Endothelial cell of umbilical vein (primary cell): Measurements from ENCODE around the gene R3HDM2. TPM values are rescaled to one million over a fixed set of nuclear protein-coding genes. Genes with fewer than 3 reads are reported as not detected.

Experiments used
- BruUV-seq: library from RNA; stranded (reverse); fragments of 400-500 nt; replicated peaks from 2 replicates; lab custom pipeline; 2021; lab: Mats Ljungman, UMichigan
- CTCF ChIA-PET: fragments of 300-600, 350-600 bp; sonication (Branson Sonifier 250); formaldehyde crosslinking; loops from one replicate; lab custom pipeline; 2021; ENCODE audit warnings: antibody characterized with exemption, inconsistent platforms; lab: Charles Lee
- POLR2A ChIA-PET: fragments of 300-600, 350-600 bp; sonication (Branson Sonifier 250); formaldehyde crosslinking; loops from one replicate; lab custom pipeline; 2021; ENCODE audit warnings: antibody characterized with exemption, inconsistent platforms; lab: Charles Lee
- DNase-seq: peaks from one replicate; pipeline ENCODE4 v3.0.0-alpha.2; 2011; ENCODE audit warnings: low read depth, low spot score
- FAIRE-seq: peaks from 2 replicates; lab custom pipeline; 2011; peaks lifted over from hg19 to GRCh38; lab: Jason Lieb, UNC
- H2AFZ ChIP-seq: 2 replicates; pipeline ENCODE4 v1.6.0; 2012; ENCODE audit warnings: low read depth, low read length, control low read depth, inconsistent platforms
- H3K27ac ChIP-seq: 2 replicates; pipeline ENCODE4 v1.5.1; 2011; ENCODE audit warnings: low read depth, mild to moderate bottlenecking, control low read depth, low read length, moderate library complexity; ENCODE audit not compliant: insufficient read depth
- H3K27me3 ChIP-seq, 2 experiments: 2 replicates each; pipeline versions ENCODE4 v1.6.0 to v1.6.1; 2011; ENCODE audit warnings: low read length in 2 of 2, mixed read lengths in 1 of 2; ENCODE audit not compliant: control insufficient read depth in 2 of 2, insufficient read depth in 2 of 2
- H3K36me3 ChIP-seq, 2 experiments: 2 replicates in 1 of 2; 3 replicates in 1 of 2; pipeline ENCODE4 v1.5.1; 2011; ENCODE audit warnings: low read length in 2 of 2, mild to moderate bottlenecking in 1 of 2, moderate library complexity in 1 of 2; ENCODE audit not compliant: control insufficient read depth in 2 of 2, insufficient read depth in 2 of 2; ENCODE audit errors: extremely low read depth in 1 of 2
- H3K4me1 ChIP-seq: 3 replicates; pipeline ENCODE4 v1.5.1; 2011; ENCODE audit warnings: mild to moderate bottlenecking, low read length; ENCODE audit not compliant: control insufficient read depth, insufficient read depth; ENCODE audit errors: extremely low read depth
- H3K4me2 ChIP-seq: 2 replicates; pipeline ENCODE4 v1.6.1; 2011; ENCODE audit warnings: low read length, control low read depth, mixed read lengths; ENCODE audit not compliant: insufficient read depth
- H3K4me3 ChIP-seq, 3 experiments: fragments of 200-600 bp in 1 of 3; sonication (generic), shearing (Covaris generic) in 1 of 3; replicated peaks in 1 of 3; 2 replicates each; pipeline ENCODE4 v1.5.1; 2011 to 2016; ENCODE audit warnings: control low read depth in 3 of 3, low read length in 3 of 3, mild to moderate bottlenecking in 2 of 3, inconsistent platforms in 1 of 3, low read depth in 1 of 3, moderate library complexity in 1 of 3; ENCODE audit not compliant: insufficient read depth in 1 of 3
- H3K79me2 ChIP-seq: 2 replicates; pipeline ENCODE4 v1.6.0; 2012; ENCODE audit warnings: low read length, inconsistent platforms; ENCODE audit not compliant: control insufficient read depth, insufficient read depth
- H3K9ac ChIP-seq: replicated peaks from 2 replicates; pipeline ENCODE3; 2011; ENCODE audit warnings: low read length, control low read depth; ENCODE audit not compliant: insufficient read depth; ENCODE audit errors: extremely low read depth
- H3K9me1 ChIP-seq: replicated peaks from 3 replicates; pipeline ENCODE4 v1.6.0; 2011; ENCODE audit warnings: mild to moderate bottlenecking, low read length; ENCODE audit not compliant: control insufficient read depth, insufficient read depth; ENCODE audit errors: extremely low read depth
- H3K9me3 ChIP-seq: replicated peaks from 2 replicates; pipeline ENCODE4 v1.5.1; 2012; ENCODE audit warnings: low read length, inconsistent platforms; ENCODE audit not compliant: control insufficient read depth, insufficient read depth
- H4K20me1 ChIP-seq: replicated peaks from 2 replicates; pipeline ENCODE3; 2011; ENCODE audit warnings: mild to moderate bottlenecking, low read length; ENCODE audit not compliant: control insufficient read depth, insufficient read depth; ENCODE audit errors: extremely low read depth
- CTCF ChIP-seq, 2 donors: IDR thresholded peaks; 1 replicate in 1 of 2; 2 replicates in 1 of 2; pipeline ENCODE4 v1.5.1; 2011; ENCODE audit warnings: low read length in 2 of 2, mild to moderate bottlenecking in 2 of 2, moderate library complexity in 2 of 2, control low read depth in 1 of 2, inconsistent platforms in 1 of 2, low read depth in 1 of 2; ENCODE audit not compliant: insufficient read depth in 1 of 2; ENCODE audit errors: extremely low read depth in 1 of 2
- EZH2 ChIP-seq: IDR thresholded peaks from 2 replicates; pipeline ENCODE4 v1.6.1; 2012; ENCODE audit warnings: borderline replicate concordance, low read depth, mild to moderate bottlenecking, moderate library complexity, low read length, inconsistent platforms; ENCODE audit not compliant: severe bottlenecking
- FOS ChIP-seq: IDR thresholded peaks from 2 replicates; pipeline ENCODE4 v1.6.1; 2011; ENCODE audit warnings: mild to moderate bottlenecking, low read length, moderate library complexity, borderline replicate concordance; ENCODE audit not compliant: insufficient read depth
- JUN ChIP-seq: IDR thresholded peaks from 2 replicates; pipeline ENCODE4 v1.6.1; 2011; ENCODE audit warnings: borderline replicate concordance, low read depth; ENCODE audit not compliant: insufficient read length, insufficient read depth
- MAX ChIP-seq: IDR thresholded peaks from 2 replicates; pipeline ENCODE4 v1.6.1; 2011; ENCODE audit not compliant: insufficient read depth, insufficient read length
- MYC ChIP-seq: IDR thresholded peaks from one replicate; pipeline ENCODE4 v1.6.1; 2011; ENCODE audit warnings: mild to moderate bottlenecking, low read depth, low read length
- POLR2AphosphoS5 ChIP-seq: IDR thresholded peaks from 2 replicates; pipeline ENCODE4 v1.6.1; 2012; ENCODE audit warnings: low read depth, mild to moderate bottlenecking, control low read depth, low read length, moderate library complexity; ENCODE audit not compliant: insufficient read depth
- dilution Hi-C: fragments of 300-500 bp; cut with MboI; formaldehyde crosslinking; loops from one replicate; pipeline ENCODE4 v1.15.0; 2019; ENCODE audit warnings: low sequenced_read_pairs; ENCODE audit not compliant: extremely low pct_ligation_motif_present
- intact Hi-C: fragments of 100-400 bp; cut with micrococcal nuclease; formaldehyde crosslinking; loops from one replicate; pipeline ENCODE4 v1.10.0; 2022
- polyA plus RNA-seq, 4 experiments: library from polyadenylated mRNA; depleted of rRNA in 3 of 4; stranded (reverse) in 3 of 4; unstranded in 1 of 4; fragments of >200 nt; gene quantifications; 2 replicates each; pipeline versions ENCODE4 v1.2.1 to v1.2.3, GENCODE V29; 2011 to 2012; ENCODE audit warnings: missing spikeins in 1 of 4
- total RNA-seq: library from RNA; stranded (reverse); gene quantifications from 2 replicates; pipeline ENCODE4 v1.2.3, GENCODE V29; 2021

The R3HDM2 gene
- total and polyA plus RNA-seq, 2 donors (not counting 3 experiments of a cell fraction or from before 2014, with no cell fraction given): 26.1 to 31.3 TPM

GRCh38 chr12:57205931-57206330, 224.9 kb downstream of the R3HDM2 start:
- DNase-seq (no peak), FAIRE-seq (no peak)
- H4K20me1 ChIP-seq: no peaks in the 10 kb centered on the region
- TF ChIP-seq EZH2: no peak
- TF ChIP-seq MYC: no peak
- no peak for TF ChIP-seq FOS
- no peak for TF ChIP-seq MAX
- no peak for TF ChIP-seq JUN
- no peak for TF ChIP-seq POLR2AphosphoS5
- H3K4me3 ChIP-seq: no peak overlapping the region
- no peaks in the 10 kb centered on the region for H3K79me2 ChIP-seq
- dilution Hi-C loops (no loop called here), intact Hi-C loops (no loop called here)
- H3K9me3 ChIP-seq: no peaks in the 10 kb centered on the region
- H3K9me1 ChIP-seq: no peaks in the 10 kb centered on the region
- H3K9ac ChIP-seq: no peak overlapping the region
- H3K4me2 ChIP-seq: no peak overlapping the region
- ChIA-PET POLR2A (no interaction called here), CTCF (interaction anchor here (1.7 kb wide), 1 partner anchor 37 kb away, joined by 5 read pairs; no protein-coding TSS in a partner anchor)
- no peaks in the 10 kb centered on the region for H3K4me1 ChIP-seq
- H3K27ac ChIP-seq: no peak overlapping the region
- no peaks in the 10 kb centered on the region for H3K36me3 ChIP-seq
- no peaks in the 10 kb centered on the region for H3K27me3 ChIP-seq
- BruUV-seq: no TSS peak
- H2AFZ ChIP-seq: no peak overlapping the region

- DNase-seq (no peak), FAIRE-seq (no peak)
- H3K36me3 ChIP-seq: no peaks in the 10 kb centered on the region
- H3K4me2 ChIP-seq: no peak overlapping the region
- H3K4me1 ChIP-seq: no peaks in the 10 kb centered on the region
- intact Hi-C loops: no loop called here
- TF ChIP-seq EZH2 (no peak), FOS (no peak), JUN (no peak), MYC (no peak), MAX (no peak), CTCF (IDR thresholded peaks at IDR 0.05; ENCODE audit: extremely low read depth in 1 of 2, insufficient read depth in 1 of 2, low read depth in 1 of 2, low read length in 2 of 2) (no peak)
- H3K27ac ChIP-seq: no peak overlapping the region
- H3K27me3 ChIP-seq: no peaks in the 10 kb centered on the region
- POLR2A ChIA-PET: no interaction called here
- no peaks in the 10 kb centered on the region for H3K9me1 ChIP-seq
- H3K9ac ChIP-seq: no peak overlapping the region
- H3K4me3 ChIP-seq: no peak overlapping the region
- H2AFZ ChIP-seq: no peak overlapping the region
- H3K79me2 ChIP-seq: no peaks in the 10 kb centered on the region
- H4K20me1 ChIP-seq: no peaks in the 10 kb centered on the region
- CTCF ChIA-PET: interaction anchor here (1.7 kb wide), 1 partner anchor 37 kb away, joined by 5 read pairs; no protein-coding TSS in a partner anchor
- dilution Hi-C loops: no loop called here
- no peaks in the 10 kb centered on the region for H3K9me3 ChIP-seq
- BruUV-seq: no TSS peak
Measured at GRCh38 chr12:57205186-57205585, 225.7 kb downstream of the R3HDM2 start.
